Measurements from ENCODE around the gene FBXO41. TPM values are rescaled to one million over a fixed set of nuclear protein-coding genes. Genes with fewer than 3 reads are reported as not detected.
A peak's percentile ranks its signal among the peaks of the same experiment; 100 is the strongest.

Gene FBXO41
- total RNA-seq, 1 donor from 2014 or later, result 2.1 TPM

DNA sequence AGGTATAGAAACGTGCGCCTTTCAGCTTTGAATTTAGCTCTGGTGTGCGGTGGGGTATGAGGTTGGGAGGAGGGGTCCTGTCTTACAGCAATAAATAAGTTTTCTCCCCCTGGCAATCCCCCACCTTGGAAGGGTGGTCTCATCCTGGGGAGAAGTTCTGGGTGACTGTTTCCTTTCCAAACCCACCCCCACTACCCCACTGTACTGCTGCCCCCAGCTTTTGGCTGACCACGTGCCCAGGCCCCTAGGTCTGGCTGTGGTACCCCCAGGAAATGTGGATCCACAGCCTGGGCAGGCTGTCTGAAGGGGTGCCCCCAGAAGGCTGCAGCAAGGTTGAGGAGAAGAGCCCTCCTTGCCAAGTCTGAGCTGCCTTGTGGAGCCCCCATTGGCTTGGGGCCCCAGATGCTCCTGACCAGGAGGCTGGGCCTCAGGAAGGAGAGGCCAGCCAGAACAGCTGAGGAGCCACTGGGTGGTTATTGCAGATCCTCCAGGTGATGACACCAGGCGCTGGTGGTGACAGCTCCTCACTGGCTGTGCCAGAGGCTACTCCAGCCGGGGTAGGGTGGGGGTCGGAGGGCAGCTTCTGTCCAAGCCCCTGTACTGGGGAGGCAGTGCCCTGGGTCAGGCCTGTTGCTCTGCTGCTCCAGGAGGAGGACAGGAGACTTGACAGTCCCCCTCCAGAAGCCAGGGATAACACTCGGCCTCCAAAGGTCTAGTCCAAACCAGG lies 25.9 kb downstream of the FBXO41 start:
- Histone ChIP-seq H3K4me3 (no peak overlapping the region), H3K36me3 (peaks cover 10% of the 10 kb centered on the region), H3K27ac (no peak overlapping the region), H3K27me3 (no peaks in the 10 kb centered on the region), H3K9me3 (no peaks in the 10 kb centered on the region), H3K4me1 (no peaks in the 10 kb centered on the region)
- intact Hi-C loops (cut with DNase I), result no loop called here
- DNase-seq (peak; percentile 45), ATAC-seq (no peak)
- TF ChIP-seq, protein P1, sequence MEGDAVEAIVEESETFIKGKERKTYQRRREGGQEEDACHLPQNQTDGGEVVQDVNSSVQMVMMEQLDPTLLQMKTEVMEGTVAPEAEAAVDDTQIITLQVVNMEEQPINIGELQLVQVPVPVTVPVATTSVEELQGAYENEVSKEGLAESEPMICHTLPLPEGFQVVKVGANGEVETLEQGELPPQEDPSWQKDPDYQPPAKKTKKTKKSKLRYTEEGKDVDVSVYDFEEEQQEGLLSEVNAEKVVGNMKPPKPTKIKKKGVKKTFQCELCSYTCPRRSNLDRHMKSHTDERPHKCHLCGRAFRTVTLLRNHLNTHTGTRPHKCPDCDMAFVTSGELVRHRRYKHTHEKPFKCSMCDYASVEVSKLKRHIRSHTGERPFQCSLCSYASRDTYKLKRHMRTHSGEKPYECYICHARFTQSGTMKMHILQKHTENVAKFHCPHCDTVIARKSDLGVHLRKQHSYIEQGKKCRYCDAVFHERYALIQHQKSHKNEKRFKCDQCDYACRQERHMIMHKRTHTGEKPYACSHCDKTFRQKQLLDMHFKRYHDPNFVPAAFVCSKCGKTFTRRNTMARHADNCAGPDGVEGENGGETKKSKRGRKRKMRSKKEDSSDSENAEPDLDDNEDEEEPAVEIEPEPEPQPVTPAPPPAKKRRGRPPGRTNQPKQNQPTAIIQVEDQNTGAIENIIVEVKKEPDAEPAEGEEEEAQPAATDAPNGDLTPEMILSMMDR (IDR thresholded peaks at IDR 0.05), result no peak

DNA sequence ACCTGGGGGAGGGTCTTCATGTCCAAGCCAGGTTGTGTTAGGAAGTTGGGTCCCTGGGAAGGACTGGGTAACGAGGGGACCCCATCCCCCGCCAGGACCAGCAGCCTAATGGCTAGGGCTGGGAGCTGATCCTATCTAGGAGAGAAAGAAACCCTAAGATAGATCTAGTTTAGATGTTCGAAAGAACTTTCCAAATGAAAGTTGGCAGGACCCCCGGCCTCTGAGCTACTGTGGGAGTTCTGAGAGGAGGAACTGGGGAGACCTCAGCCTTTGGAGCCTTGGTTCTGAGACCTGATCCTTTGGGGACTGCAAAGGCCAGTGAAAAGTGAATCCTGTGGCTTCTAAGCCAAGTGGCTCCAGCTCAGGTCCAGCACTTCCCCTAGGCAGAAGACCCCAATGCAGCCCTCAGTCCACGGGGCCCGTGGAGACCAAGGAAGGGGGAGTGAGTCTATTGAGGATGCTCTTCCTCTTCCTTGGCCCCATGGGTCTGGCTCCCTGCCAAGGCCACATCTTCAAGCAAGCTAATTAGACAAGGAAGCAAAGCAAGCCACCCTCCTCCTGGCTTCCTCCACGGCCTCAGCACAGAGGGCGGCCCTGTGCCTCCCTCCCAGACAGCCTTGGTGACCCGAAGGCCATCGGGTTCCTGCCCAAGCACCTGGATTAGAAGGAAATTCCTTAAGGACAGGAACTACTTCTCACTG lies 26.7 kb downstream of the FBXO41 start:
- Histone ChIP-seq H3K9me3 (no peaks in the 10 kb centered on the region), H3K27me3 (no peaks in the 10 kb centered on the region), H3K27ac (no peak overlapping the region), H3K4me1 (no peaks in the 10 kb centered on the region), H3K36me3 (peaks cover 18% of the 10 kb centered on the region), H3K4me3 (no peak overlapping the region)
- TF ChIP-seq, protein P1 (IDR thresholded peaks at IDR 0.05), result no peak
- DNase-seq, result peak; percentile 69
- ATAC-seq, result no peak
- intact Hi-C loops (cut with DNase I), result no loop called here

DNA sequence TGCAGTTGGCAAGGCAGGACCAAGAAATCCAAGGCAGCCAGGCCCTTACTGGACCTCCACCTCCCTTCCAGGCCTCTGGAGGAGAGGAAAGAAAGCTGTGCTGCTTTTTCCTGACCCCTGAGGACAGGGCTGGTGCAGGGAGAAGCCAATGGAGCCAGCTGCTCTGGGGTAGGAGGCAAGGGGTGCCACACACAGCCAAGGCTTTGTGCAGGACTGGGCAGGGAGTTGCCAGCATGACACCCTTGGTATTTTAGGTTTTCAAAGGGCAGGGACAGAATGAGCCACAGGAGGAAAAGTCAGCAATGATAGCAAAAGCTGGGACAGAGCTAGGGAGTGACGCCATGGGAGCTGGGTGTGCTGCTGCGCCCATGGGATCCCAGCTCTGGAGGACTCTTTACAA lies 27.3 kb downstream of the FBXO41 start:
- H3K27ac ChIP-seq, result no peak overlapping the region
- ATAC-seq (no peak), DNase-seq (peak; percentile 33)
- H3K27me3 ChIP-seq, result no peaks in the 10 kb centered on the region
- H3K4me3 ChIP-seq, result no peak overlapping the region
- peaks cover 24% of the 10 kb centered on the region for H3K36me3 ChIP-seq
- intact Hi-C loops (cut with DNase I), result no loop called here
- H3K4me1 ChIP-seq, result no peaks in the 10 kb centered on the region
- no peaks in the 10 kb centered on the region for H3K9me3 ChIP-seq
- TF ChIP-seq, protein P1 (IDR thresholded peaks at IDR 0.05), result no peak

DNA sequence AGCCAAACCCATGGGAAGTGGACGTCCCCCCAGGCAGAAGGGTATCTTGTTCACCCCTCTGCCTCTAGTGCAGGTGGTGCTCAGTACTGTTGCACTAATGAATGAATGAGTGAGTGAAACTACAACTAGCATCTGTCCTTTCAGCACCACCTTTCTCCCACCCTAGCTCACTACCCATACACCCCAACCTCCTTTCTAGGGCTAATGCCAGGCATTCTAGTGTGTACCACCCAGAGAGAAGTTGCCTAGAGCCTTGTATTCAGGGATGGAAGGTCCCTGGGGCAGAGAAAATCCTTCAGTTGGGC lies 27.7 kb downstream of the FBXO41 start:
- no peak overlapping the region for H3K4me3 ChIP-seq
- no peaks in the 10 kb centered on the region for H3K4me1 ChIP-seq
- TF ChIP-seq, protein P1 (IDR thresholded peaks at IDR 0.05), result no peak
- H3K27ac ChIP-seq, result no peak overlapping the region
- intact Hi-C loops (cut with DNase I), result no loop called here
- H3K36me3 ChIP-seq, result peaks cover 28% of the 10 kb centered on the region
- no peak for DNase-seq
- H3K27me3 ChIP-seq, result no peaks in the 10 kb centered on the region
- H3K9me3 ChIP-seq, result no peaks in the 10 kb centered on the region
- ATAC-seq, result no peak

DNA sequence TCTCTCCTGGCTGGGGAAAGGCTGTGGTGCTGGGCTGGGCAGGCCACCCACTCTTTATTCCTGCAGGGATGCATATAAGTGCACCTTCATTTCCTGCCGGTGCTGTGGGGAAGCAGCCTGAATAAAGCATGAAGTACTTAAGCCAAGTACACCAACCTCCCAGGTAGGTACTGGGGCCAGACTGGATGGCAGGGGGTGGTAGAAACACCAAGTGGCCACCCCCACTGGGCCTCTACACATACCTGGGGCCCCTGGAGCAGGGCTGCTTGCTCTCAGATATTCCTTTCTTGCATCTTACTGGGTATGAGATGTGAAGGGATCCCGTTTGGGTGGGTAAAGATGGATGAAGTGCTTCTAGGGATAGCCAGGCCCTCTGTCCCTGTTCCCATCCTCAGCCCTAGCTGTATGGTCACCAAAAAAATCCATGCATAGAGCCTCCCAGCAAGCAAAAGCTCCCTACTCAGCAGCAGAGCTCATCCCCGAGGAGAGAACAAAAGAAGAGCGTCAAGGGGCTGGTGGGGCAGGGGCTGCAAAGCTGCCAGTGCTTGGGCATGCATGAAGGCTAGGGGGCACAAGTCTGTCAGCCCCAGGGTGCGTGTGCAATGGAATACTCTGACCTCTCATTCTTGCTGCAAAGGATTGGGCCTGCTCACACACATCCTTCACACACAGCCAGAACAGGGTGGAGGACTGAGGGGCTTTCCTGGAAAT lies 28.2 kb downstream of the FBXO41 start:
- H3K4me1 ChIP-seq, result no peaks in the 10 kb centered on the region
- TF ChIP-seq, protein P1 (IDR thresholded peaks at IDR 0.05), result no peak
- no peaks in the 10 kb centered on the region for H3K27me3 ChIP-seq
- peaks cover 33% of the 10 kb centered on the region for H3K36me3 ChIP-seq
- ATAC-seq (no peak), DNase-seq (peak; percentile 32)
- no peaks in the 10 kb centered on the region for H3K9me3 ChIP-seq
- H3K27ac ChIP-seq, result no peak overlapping the region
- no peak overlapping the region for H3K4me3 ChIP-seq
- intact Hi-C loops (cut with DNase I), result no loop called here
